Head of caudate nucleus (tissue), 42 donors: ENCODE results near the gene METTL26.
A peak's percentile ranks its signal among the peaks of the same experiment; 100 is the strongest.
"Not testable (repeated sequence)": the region's sequence is repeated elsewhere in the genome, so short reads cannot be mapped to it uniquely, and the experiment has no call there.

Experiments
- DNase-seq, 42 donors: peaks; one replicate each; pipeline versions ENCODE4 v3.0.0 to v3.0.0-alpha.2; 2020 to 2021; ENCODE audit warnings: mixed read lengths in 7 of 42
- intact Hi-C: fragments of 100-400 bp; cut with DNase I; formaldehyde crosslinking; loops from one replicate; pipeline ENCODE4 v1.15.0; 2022

METTL26 gene

GRCh38 chr16:610513-611381 is 25.4 kb downstream of the METTL26 start:
- intact Hi-C loops, result no loop called here
- peak; percentile 65 to 90 (median 81) for DNase-seq

GRCh38 chr16:609984-610383 is 26.1 kb downstream of the METTL26 start:
- intact Hi-C loops, result no loop called here
- DNase-seq, result peak in 1 of 42 donors; percentile 13

GRCh38 chr16:609316-609715 is 26.8 kb downstream of the METTL26 start:
- DNase-seq, result no peak
- intact Hi-C loops, result no loop called here

- intact Hi-C loops, result no loop called here
- DNase-seq, result peak in 1 of 42 donors; percentile 17
These were observed 28.1 kb downstream of the METTL26 start for GRCh38 chr16:608019-608418.

- intact Hi-C loops, result no loop called here
These were observed 29.3 kb downstream of the METTL26 start for GRCh38 chr16:606656-607307.

GRCh38 chr16:603933-604332 is 32.2 kb downstream of the METTL26 start:
- intact Hi-C loops, result no loop called here
- peak in 1 of 42 donors; percentile 23 for DNase-seq

More at GRCh38 chr16:606656-607307, 29.3 kb downstream of the METTL26 start:
- no peak for DNase-seq

GRCh38 chr16:600781-601180 is 35.3 kb downstream of the METTL26 start:
- DNase-seq, result peak in 1 of 42 donors; percentile 58
- intact Hi-C loops, result no loop called here

GRCh38 chr16:598823-599739 is 37.0 kb downstream of the METTL26 start:
- intact Hi-C loops, result no loop called here
- DNase-seq, result peak in 5 of 42 donors; percentile 28 to 76 (median 62)

GRCh38 chr16:597655-598054 is 38.5 kb downstream of the METTL26 start:
- DNase-seq, intact Hi-C loops: not testable (repeated sequence)

- intact Hi-C loops, result no loop called here
- no peak for DNase-seq
These were observed 39.4 kb downstream of the METTL26 start for GRCh38 chr16:596736-597060.

- DNase-seq, result peak in 7 of 42 donors; percentile 28 to 69 (median 46)
- intact Hi-C loops, result no loop called here
These were observed 40.0 kb downstream of the METTL26 start for GRCh38 chr16:595942-596735.

GRCh38 chr16:595094-595528 is 41.0 kb downstream of the METTL26 start:
- peak in 35 of 42 donors; percentile 34 to 86 (median 61) for DNase-seq

GRCh38 chr16:593807-594206 is 42.3 kb downstream of the METTL26 start:
- DNase-seq, result peak in 13 of 42 donors; percentile 33 to 71 (median 54)

More at GRCh38 chr16:595094-595528, 41.0 kb downstream of the METTL26 start:
- intact Hi-C loops, result no loop called here

GRCh38 chr16:593406-593805 is 42.7 kb downstream of the METTL26 start:
- DNase-seq, result no peak
- intact Hi-C loops, result no loop called here

More at GRCh38 chr16:593807-594206, 42.3 kb downstream of the METTL26 start:
- intact Hi-C loops, result no loop called here

- intact Hi-C loops, result no loop called here
- DNase-seq, result peak; percentile 60 to 95 (median 81)
These were observed 43.4 kb downstream of the METTL26 start for GRCh38 chr16:592518-593306.

- DNase-seq, result no peak
- intact Hi-C loops, result no loop called here
These were observed 44.1 kb downstream of the METTL26 start for GRCh38 chr16:591892-592517.

GRCh38 chr16:591231-591630 is 44.9 kb downstream of the METTL26 start:
- intact Hi-C loops, result no loop called here
- no peak for DNase-seq
